Endothelial cell of umbilical vein (primary cell): ENCODE data around the gene IPO5.

Source experiments
- EZH2 ChIP-seq: IDR thresholded peaks from 2 replicates; pipeline ENCODE4 v1.6.1; 2012; ENCODE audit warnings: borderline replicate concordance, low read depth, mild to moderate bottlenecking, moderate library complexity, low read length, inconsistent platforms; ENCODE audit not compliant: severe bottlenecking
- TF ChIP-seq, protein P1 (sequence below), 2 donors: IDR thresholded peaks; 1 replicate in 1 of 2; 2 replicates in 1 of 2; pipeline ENCODE4 v1.5.1; 2011; ENCODE audit warnings: low read length in 2 of 2, mild to moderate bottlenecking in 2 of 2, moderate library complexity in 2 of 2, control low read depth in 1 of 2, inconsistent platforms in 1 of 2, low read depth in 1 of 2; ENCODE audit not compliant: insufficient read depth in 1 of 2; ENCODE audit errors: extremely low read depth in 1 of 2

DNA sequence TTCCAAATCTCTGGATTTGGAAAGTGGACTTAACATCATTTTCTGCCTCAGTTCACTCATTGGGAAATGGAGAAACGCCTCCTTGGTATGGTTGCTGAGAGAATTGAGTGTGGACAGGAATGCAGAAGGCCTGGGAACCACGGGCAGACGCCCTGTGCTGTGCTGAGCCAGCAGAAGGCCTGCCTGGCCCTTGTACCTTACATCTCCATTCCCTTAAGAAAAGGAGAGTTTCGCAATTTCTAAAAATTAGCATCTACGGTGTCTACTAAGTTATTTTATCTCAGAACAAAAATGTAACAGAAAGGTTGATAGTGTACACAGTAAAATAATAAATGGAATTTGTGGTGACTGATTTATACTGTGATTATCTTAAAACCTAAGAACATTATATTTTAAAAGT is 78.7 kb downstream of the IPO5 start:
- TF ChIP-seq, protein P1, sequence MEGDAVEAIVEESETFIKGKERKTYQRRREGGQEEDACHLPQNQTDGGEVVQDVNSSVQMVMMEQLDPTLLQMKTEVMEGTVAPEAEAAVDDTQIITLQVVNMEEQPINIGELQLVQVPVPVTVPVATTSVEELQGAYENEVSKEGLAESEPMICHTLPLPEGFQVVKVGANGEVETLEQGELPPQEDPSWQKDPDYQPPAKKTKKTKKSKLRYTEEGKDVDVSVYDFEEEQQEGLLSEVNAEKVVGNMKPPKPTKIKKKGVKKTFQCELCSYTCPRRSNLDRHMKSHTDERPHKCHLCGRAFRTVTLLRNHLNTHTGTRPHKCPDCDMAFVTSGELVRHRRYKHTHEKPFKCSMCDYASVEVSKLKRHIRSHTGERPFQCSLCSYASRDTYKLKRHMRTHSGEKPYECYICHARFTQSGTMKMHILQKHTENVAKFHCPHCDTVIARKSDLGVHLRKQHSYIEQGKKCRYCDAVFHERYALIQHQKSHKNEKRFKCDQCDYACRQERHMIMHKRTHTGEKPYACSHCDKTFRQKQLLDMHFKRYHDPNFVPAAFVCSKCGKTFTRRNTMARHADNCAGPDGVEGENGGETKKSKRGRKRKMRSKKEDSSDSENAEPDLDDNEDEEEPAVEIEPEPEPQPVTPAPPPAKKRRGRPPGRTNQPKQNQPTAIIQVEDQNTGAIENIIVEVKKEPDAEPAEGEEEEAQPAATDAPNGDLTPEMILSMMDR (IDR thresholded peaks at IDR 0.05; ENCODE audit: extremely low read depth in 1 of 2, insufficient read depth in 1 of 2, low read depth in 1 of 2, low read length in 2 of 2), result no peak
- TF ChIP-seq EZH2, result no peak
